ENCODE results near the gene NDEL1. TPM values are rescaled to one million over a fixed set of nuclear protein-coding genes. Genes with fewer than 3 reads are reported as not detected.

NDEL1 gene
- total and polyA plus RNA-seq, 9 of the 15 experiments (the other 6 are each of a cell fraction or from before 2014, with no cell fraction given), result 0.86 to 30.5 (median 22.7) TPM

GRCh38 chr17:8392274-8392673 is 43.4 kb upstream of the NDEL1 start:
- TF ChIP-seq BCLAF1 (IDR thresholded peaks at IDR 0.05; ENCODE audit: borderline replicate concordance in 1 of 2, control insufficient read depth in 1 of 2, low read depth in 2 of 2, low read length in 1 of 2) (no peak), ARID3B (CRISPR knock-in tag; IDR thresholded peaks at IDR 0.05; ENCODE audit: borderline replicate concordance) (no peak), NR2C1 (IDR thresholded peaks at IDR 0.05) (no peak), NR2C1 (tag; IDR thresholded peaks at IDR 0.05) (no peak), NELFE (IDR thresholded peaks at IDR 0.05; ENCODE audit: insufficient read depth, insufficient read length) (no peak), POLR2A (conservative IDR thresholded peaks at IDR 0.05) (no peak), ZBTB7A (IDR thresholded peaks at IDR 0.05; ENCODE audit: borderline replicate concordance, control insufficient read depth, low read depth, low read length) (no peak), MYC (IDR thresholded peaks at IDR 0.05; ENCODE audit: low read depth, low read length) (no peak), MYC (CRISPR knock-in tag; IDR thresholded peaks at IDR 0.05; ENCODE audit: borderline replicate concordance, low read depth) (no peak), FOS (IDR thresholded peaks at IDR 0.05; ENCODE audit: extremely low read depth, insufficient read length) (no peak), PRMT5 (CRISPR knock-in tag; IDR thresholded peaks at IDR 0.05) (no peak), MAFF (IDR thresholded peaks at IDR 0.05; ENCODE audit: low read length) (no peak), THAP7 (CRISPR knock-in tag; IDR thresholded peaks at IDR 0.05) (no peak), TRIM24 (IDR thresholded peaks at IDR 0.05) (no peak), CBX2 (IDR thresholded peaks at IDR 0.05; ENCODE audit: insufficient read depth, low read length, poor library complexity, severe bottlenecking) (no peak), NFRKB (IDR thresholded peaks at IDR 0.05; ENCODE audit: low read depth) (no peak), KLF13 (tag; IDR thresholded peaks at IDR 0.05; ENCODE audit: borderline replicate concordance, low read depth) (no peak)
- H3K79me2 ChIP-seq (ENCODE audit: control insufficient read depth, insufficient read depth, low read length), result no peaks in the 10 kb centered on the region
- no peaks in the 10 kb centered on the region for H3K9me3 ChIP-seq (replicated peaks; ENCODE audit: control insufficient read depth, insufficient read depth, low read depth, low read length)
- no peak overlapping the region for H3K27ac ChIP-seq (ENCODE audit: extremely low read depth, low read depth, low read length)
- ChIA-PET POLR2A (interaction anchor here (0.7 kb wide), 1 partner anchor 18 kb away, joined by 5 read pairs; no protein-coding TSS in a partner anchor), CTCF (ENCODE audit: low intra/inter-chr PET ratio) (no interaction called here)
- no peak for FAIRE-seq
- in situ Hi-C loops (cut with MboI), result loop anchor here (25.0 kb wide), 1 partner anchor 1145 kb away; no protein-coding TSS in a partner anchor
- H2AFZ ChIP-seq (ENCODE audit: low read depth, low read length), result no peak overlapping the region
- DNase-seq (ENCODE audit: extremely low read depth in 1 of 4, low spot score in 3 of 4), result no peak
- H3K36me3 ChIP-seq (ENCODE audit: control insufficient read depth, insufficient read depth, low read length), result no peaks in the 10 kb centered on the region
- no peak for ATAC-seq
- H3K4me1 ChIP-seq (replicated peaks in 1 of 2; ENCODE audit: control insufficient read depth in 2 of 2, insufficient read depth in 2 of 2, low read length in 2 of 2), result peaks cover 8 to 24% of the 10 kb centered on the region in 2 experiments; a peak in 4 of 5 replicates
- peaks cover 0 to 10% of the 10 kb centered on the region in 2 experiments; a peak in 3 of 5 replicates for H3K27me3 ChIP-seq (ENCODE audit: control insufficient read depth in 2 of 2, insufficient read depth in 2 of 2, low read length in 2 of 2)
- intact Hi-C loops (cut with micrococcal nuclease), result no loop called here
- no peak overlapping the region for H3K4me2 ChIP-seq (ENCODE audit: insufficient read depth, low read length)
- no TSS peak for BruUV-seq (replicated peaks)
- H3K9ac ChIP-seq (ENCODE audit: insufficient read depth in 1 of 2, low read depth in 2 of 2, low read length in 2 of 2), result 0 out of 4 replicates have a peak overlapping the region, but pooled peaks of 1 of the 2 experiments have one; percentile 43
- no peaks in the 10 kb centered on the region for H4K20me1 ChIP-seq (replicated peaks; ENCODE audit: control insufficient read depth, insufficient read depth, low read length)
- WGBS (ENCODE audit: insufficient coverage, low coverage, missing lambda C conversion rate), result 59% methylated on average over 7 of the region's 18 CpGs
- no peak overlapping the region for H3K4me3 ChIP-seq
- H3K9me1 ChIP-seq (ENCODE audit: control insufficient read depth, insufficient read depth, low read length), result no peaks in the 10 kb centered on the region

Data from K562 (cell line).